ENCODE data around the gene SGCE. TPM values are rescaled to one million over a fixed set of nuclear protein-coding genes. Genes with fewer than 3 reads are reported as not detected.

The SGCE gene
- total RNA-seq, 1 donor from 2014 or later: 33.6 TPM

DNA sequence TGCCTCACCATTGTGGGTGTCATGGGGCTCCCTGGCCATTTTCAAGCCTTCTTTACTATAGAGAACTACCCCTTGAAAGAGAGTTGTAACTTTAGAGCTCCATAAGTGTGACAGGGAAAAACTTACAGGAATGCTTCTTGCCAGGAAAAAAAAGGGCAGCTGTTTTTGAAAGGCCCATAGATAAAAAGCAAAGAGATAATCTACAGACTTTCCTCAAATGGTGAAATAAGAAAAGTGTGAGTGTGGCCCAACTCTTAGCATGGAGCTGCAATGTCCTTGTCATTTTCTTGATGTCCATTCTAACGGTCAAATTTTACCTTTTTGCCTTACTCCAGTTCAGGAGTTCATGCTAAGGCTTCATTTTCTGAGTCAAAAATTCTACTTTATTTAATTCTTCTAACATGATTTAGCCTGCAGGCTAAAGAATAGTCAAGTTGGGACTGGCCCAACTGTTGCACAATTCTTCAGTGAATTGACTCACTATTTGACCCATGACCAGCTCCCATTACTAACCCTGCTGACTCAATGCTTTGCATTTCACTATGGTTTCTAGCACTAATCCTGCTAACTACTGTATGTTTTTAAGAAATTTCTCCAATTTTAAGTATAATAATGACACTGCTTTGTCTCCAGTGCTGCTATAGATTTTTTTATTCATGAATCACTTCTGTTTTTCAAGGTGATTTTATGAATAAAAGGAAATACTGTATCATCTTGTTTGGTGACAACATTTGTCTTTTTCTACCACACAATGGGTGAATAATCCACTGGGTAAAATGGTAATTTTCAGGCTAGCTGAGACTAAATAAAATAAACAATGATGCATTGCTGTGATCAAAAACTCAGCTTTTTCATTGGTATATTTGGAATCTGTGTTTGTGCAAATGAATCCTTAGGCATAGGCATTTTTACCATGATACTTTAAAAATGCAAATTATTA is 41.4 kb upstream of the SGCE start:
- no peak overlapping the region for H3K4me3 ChIP-seq (ENCODE audit: low read depth, low read length)
- TF ChIP-seq, protein P1, sequence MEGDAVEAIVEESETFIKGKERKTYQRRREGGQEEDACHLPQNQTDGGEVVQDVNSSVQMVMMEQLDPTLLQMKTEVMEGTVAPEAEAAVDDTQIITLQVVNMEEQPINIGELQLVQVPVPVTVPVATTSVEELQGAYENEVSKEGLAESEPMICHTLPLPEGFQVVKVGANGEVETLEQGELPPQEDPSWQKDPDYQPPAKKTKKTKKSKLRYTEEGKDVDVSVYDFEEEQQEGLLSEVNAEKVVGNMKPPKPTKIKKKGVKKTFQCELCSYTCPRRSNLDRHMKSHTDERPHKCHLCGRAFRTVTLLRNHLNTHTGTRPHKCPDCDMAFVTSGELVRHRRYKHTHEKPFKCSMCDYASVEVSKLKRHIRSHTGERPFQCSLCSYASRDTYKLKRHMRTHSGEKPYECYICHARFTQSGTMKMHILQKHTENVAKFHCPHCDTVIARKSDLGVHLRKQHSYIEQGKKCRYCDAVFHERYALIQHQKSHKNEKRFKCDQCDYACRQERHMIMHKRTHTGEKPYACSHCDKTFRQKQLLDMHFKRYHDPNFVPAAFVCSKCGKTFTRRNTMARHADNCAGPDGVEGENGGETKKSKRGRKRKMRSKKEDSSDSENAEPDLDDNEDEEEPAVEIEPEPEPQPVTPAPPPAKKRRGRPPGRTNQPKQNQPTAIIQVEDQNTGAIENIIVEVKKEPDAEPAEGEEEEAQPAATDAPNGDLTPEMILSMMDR (IDR thresholded peaks at IDR 0.05; ENCODE audit: insufficient read depth, low read length, poor library complexity, severe bottlenecking): no peak
- DNase-seq (ENCODE audit: low read depth): peak; percentile 79
- H3K36me3 ChIP-seq (ENCODE audit: control insufficient read depth, insufficient read depth, low read length): no peaks in the 10 kb centered on the region
- H3K27me3 ChIP-seq (ENCODE audit: control insufficient read depth, insufficient read depth, low read length): no peaks in the 10 kb centered on the region

GRCh38 chr7:94687810-94688209 is 31.9 kb upstream of the SGCE start:
- no peaks in the 10 kb centered on the region for H3K27me3 ChIP-seq (ENCODE audit: control insufficient read depth, insufficient read depth, low read length)
- TF ChIP-seq, protein P1 (IDR thresholded peaks at IDR 0.05; ENCODE audit: insufficient read depth, low read length, poor library complexity, severe bottlenecking): no peak
- DNase-seq (ENCODE audit: low read depth): no peak

DNA sequence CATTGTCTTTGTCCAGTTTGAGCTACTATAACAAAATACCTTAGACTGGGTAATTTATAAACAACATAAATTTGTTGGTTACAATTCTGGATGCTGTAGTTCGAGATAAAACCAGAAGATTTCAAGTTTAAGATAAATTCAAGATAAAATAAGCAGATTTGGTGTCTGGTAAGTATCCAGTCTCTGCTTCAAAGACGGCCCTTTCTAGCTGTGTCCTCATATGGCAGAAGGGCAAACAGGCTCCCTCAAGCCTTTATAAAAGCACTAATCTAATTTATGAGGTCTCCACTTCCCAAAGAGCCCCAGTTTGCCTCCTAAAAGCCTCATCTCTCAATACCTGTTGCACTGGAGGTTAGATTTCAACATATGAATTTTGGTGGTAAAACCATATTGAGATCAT is 31.1 kb upstream of the SGCE start:
- H3K36me3 ChIP-seq (ENCODE audit: control insufficient read depth, insufficient read depth, low read length): no peaks in the 10 kb centered on the region
- H3K4me3 ChIP-seq (ENCODE audit: low read depth, low read length): no peak overlapping the region
- no peak for DNase-seq (ENCODE audit: low read depth)
- TF ChIP-seq, protein P1 (IDR thresholded peaks at IDR 0.05; ENCODE audit: insufficient read depth, low read length, poor library complexity, severe bottlenecking): no peak
- no peaks in the 10 kb centered on the region for H3K27me3 ChIP-seq (ENCODE audit: control insufficient read depth, insufficient read depth, low read length)

More at GRCh38 chr7:94687810-94688209, 31.9 kb upstream of the SGCE start:
- Histone ChIP-seq H3K4me3 (ENCODE audit: low read depth, low read length) (no peak overlapping the region), H3K36me3 (ENCODE audit: control insufficient read depth, insufficient read depth, low read length) (no peaks in the 10 kb centered on the region)

DNA sequence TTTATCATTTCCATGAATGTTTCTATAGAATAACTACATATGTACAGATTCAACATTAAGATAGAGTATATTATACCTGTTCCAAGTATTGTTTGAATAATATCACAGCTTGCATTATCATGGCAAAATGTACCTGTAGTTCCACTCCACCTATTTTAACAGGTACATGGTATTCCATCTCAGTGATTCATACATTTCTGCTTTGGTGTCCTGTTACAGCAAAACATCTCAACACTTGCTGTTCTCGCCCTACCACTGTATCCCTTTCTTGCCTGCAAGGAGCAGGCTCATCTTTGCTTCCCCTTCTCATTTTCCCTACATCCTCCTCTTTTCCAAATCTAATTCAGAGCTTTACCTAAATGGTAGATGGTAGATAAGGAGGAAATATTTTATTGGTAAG is 27.1 kb upstream of the SGCE start:
- TF ChIP-seq, protein P1 (IDR thresholded peaks at IDR 0.05; ENCODE audit: insufficient read depth, low read length, poor library complexity, severe bottlenecking): no peak
- Histone ChIP-seq H3K4me3 (ENCODE audit: low read depth, low read length) (no peak overlapping the region), H3K27me3 (ENCODE audit: control insufficient read depth, insufficient read depth, low read length) (no peaks in the 10 kb centered on the region), H3K36me3 (ENCODE audit: control insufficient read depth, insufficient read depth, low read length) (no peaks in the 10 kb centered on the region)
- DNase-seq (ENCODE audit: low read depth): no peak

DNA sequence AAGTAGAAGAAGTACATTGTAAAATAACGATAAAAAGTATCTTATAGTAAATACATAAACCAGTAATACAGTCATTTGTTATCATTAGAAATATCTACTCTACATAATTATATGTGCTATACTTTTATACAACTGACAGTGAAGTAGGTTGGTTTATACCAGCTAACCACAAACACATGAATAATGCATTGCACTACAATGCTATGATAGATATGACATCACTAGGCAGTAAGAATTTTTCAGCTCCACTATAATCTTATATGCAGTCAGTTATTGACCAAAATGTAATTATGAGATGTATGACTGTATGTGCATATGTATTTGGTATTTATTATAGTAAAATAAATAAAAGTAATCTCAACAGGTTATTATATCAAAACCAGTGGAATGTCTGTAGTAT is 23.4 kb upstream of the SGCE start:
- DNase-seq (ENCODE audit: low read depth): no peak
- no peaks in the 10 kb centered on the region for H3K36me3 ChIP-seq (ENCODE audit: control insufficient read depth, insufficient read depth, low read length)
- H3K4me3 ChIP-seq (ENCODE audit: low read depth, low read length): no peak overlapping the region
- H3K27me3 ChIP-seq (ENCODE audit: control insufficient read depth, insufficient read depth, low read length): no peaks in the 10 kb centered on the region
- TF ChIP-seq, protein P1 (IDR thresholded peaks at IDR 0.05; ENCODE audit: insufficient read depth, low read length, poor library complexity, severe bottlenecking): no peak

Data from kidney epithelial cell (primary cell).